HG02623 (cell line): ENCODE data around the gene HUWE1.
"Not testable (repeated sequence)": the region's sequence is repeated elsewhere in the genome, so short reads cannot be mapped to it uniquely, and the experiment has no call there.

Experiments used
- ATAC-seq: cut with Tn5 transposase; IDR thresholded peaks from one replicate; pipeline ENCODE4 v1.9.1; 2021; ENCODE audit warnings: moderate library complexity; ENCODE audit not compliant: unreplicated experiment

The HUWE1 gene

GRCh38 chrX:53531255-53531966, 155.1 kb downstream of the HUWE1 start:
- not testable (repeated sequence) for ATAC-seq

GRCh38 chrX:53526999-53527398, 159.5 kb downstream of the HUWE1 start:
- no peak for ATAC-seq

- ATAC-seq: no peak
Observed at GRCh38 chrX:53511322-53511721, 175.2 kb downstream of the HUWE1 start.

- not testable (repeated sequence) for ATAC-seq
Observed at GRCh38 chrX:53504035-53504434, 182.5 kb downstream of the HUWE1 start.

- no peak for ATAC-seq
Observed at GRCh38 chrX:53494436-53494835, 192.1 kb downstream of the HUWE1 start.

GRCh38 chrX:53486285-53486684, 200.2 kb downstream of the HUWE1 start:
- ATAC-seq: no peak

- ATAC-seq: no peak
Observed at GRCh38 chrX:53483838-53484405, 202.6 kb downstream of the HUWE1 start.

GRCh38 chrX:53483416-53483815, 203.1 kb downstream of the HUWE1 start:
- no peak for ATAC-seq
